ENCODE data around the gene UBE3B.

UBE3B gene

GRCh38 chr12:109449845-109450532, 27.4 kb upstream of the UBE3B start:
- TF ChIP-seq CTCF (IDR thresholded peaks at IDR 0.05; ENCODE audit: low read length): peak; percentile 18; the same call in 1 of the 2 replicates
- TF ChIP-seq EZH2 (IDR thresholded peaks at IDR 0.05; ENCODE audit: borderline replicate concordance, low read length): no peak
- Histone ChIP-seq H3F3A (ENCODE audit: insufficient read depth, low read length) (no peaks in the 10 kb centered on the region), H3K36me3 (ENCODE audit: insufficient read depth, low read length) (peaks cover 11% of the 10 kb centered on the region), H4K20me1 (ENCODE audit: insufficient read depth, low read length) (no peaks in the 10 kb centered on the region), H3K9me3 (ENCODE audit: low read length) (no peaks in the 10 kb centered on the region), H3K9me2 (ENCODE audit: low read depth, low read length) (no peaks in the 10 kb centered on the region), H3K27me3 (ENCODE audit: insufficient read depth, low read length) (no peaks in the 10 kb centered on the region), H3K27ac (ENCODE audit: low read depth, low read length, poor library complexity, severe bottlenecking) (no peak overlapping the region), H2AFZ (ENCODE audit: low read length) (no peak overlapping the region), H3K79me2 (ENCODE audit: insufficient read depth, low read length) (no peaks in the 10 kb centered on the region), H3K4me3 (ENCODE audit: low read depth, low read length, poor library complexity, severe bottlenecking) (no peak overlapping the region), H3K9ac (ENCODE audit: low read length) (no peak overlapping the region), H3K4me1 (ENCODE audit: insufficient read depth, low read length, severe bottlenecking) (no peaks in the 10 kb centered on the region), H3K4me2 (ENCODE audit: low read length) (no peak overlapping the region)

DNA sequence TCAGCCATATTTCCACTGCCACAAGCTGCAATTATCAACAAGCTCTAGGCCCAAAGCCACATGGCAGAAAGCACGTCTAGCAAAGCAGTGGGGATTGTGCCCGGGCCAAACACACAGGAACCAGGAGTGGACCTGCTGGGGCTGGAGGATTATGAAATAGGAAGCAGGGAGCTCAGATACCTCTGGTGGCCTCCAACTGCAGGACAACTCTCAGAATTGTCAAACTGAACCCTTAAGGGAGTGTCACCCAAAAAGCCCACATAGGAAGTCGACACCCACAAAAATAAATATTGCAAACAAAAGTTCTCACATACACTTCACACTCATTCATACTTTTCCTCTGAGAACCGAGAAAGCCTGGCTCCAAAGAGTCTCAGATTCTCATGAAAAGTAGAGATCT, 26.5 kb upstream of the UBE3B start:
- Histone ChIP-seq H3K9me3 (ENCODE audit: low read length) (no peaks in the 10 kb centered on the region), H3K4me2 (ENCODE audit: low read length) (no peak overlapping the region), H3K9ac (ENCODE audit: low read length) (no peak overlapping the region), H3K27me3 (ENCODE audit: insufficient read depth, low read length) (no peaks in the 10 kb centered on the region), H3K9me2 (ENCODE audit: low read depth, low read length) (no peaks in the 10 kb centered on the region), H3F3A (ENCODE audit: insufficient read depth, low read length) (no peaks in the 10 kb centered on the region), H3K4me1 (ENCODE audit: insufficient read depth, low read length, severe bottlenecking) (no peaks in the 10 kb centered on the region), H3K79me2 (ENCODE audit: insufficient read depth, low read length) (no peaks in the 10 kb centered on the region), H3K27ac (ENCODE audit: low read depth, low read length, poor library complexity, severe bottlenecking) (no peak overlapping the region), H4K20me1 (ENCODE audit: insufficient read depth, low read length) (no peaks in the 10 kb centered on the region), H2AFZ (ENCODE audit: low read length) (no peak overlapping the region), H3K4me3 (ENCODE audit: low read depth, low read length, poor library complexity, severe bottlenecking) (no peak overlapping the region), H3K36me3 (ENCODE audit: insufficient read depth, low read length) (peaks cover 17% of the 10 kb centered on the region)
- no peak for TF ChIP-seq EZH2 (IDR thresholded peaks at IDR 0.05; ENCODE audit: borderline replicate concordance, low read length)
- no peak for TF ChIP-seq CTCF (IDR thresholded peaks at IDR 0.05; ENCODE audit: low read length)

GRCh38 chr12:109451400-109451799, 26.0 kb upstream of the UBE3B start:
- Histone ChIP-seq H3K9me3 (ENCODE audit: low read length) (no peaks in the 10 kb centered on the region), H3K4me2 (ENCODE audit: low read length) (no peak overlapping the region), H3K4me1 (ENCODE audit: insufficient read depth, low read length, severe bottlenecking) (no peaks in the 10 kb centered on the region), H3F3A (ENCODE audit: insufficient read depth, low read length) (no peaks in the 10 kb centered on the region), H3K27ac (ENCODE audit: low read depth, low read length, poor library complexity, severe bottlenecking) (no peak overlapping the region), H3K79me2 (ENCODE audit: insufficient read depth, low read length) (no peaks in the 10 kb centered on the region), H2AFZ (ENCODE audit: low read length) (no peak overlapping the region), H4K20me1 (ENCODE audit: insufficient read depth, low read length) (no peaks in the 10 kb centered on the region), H3K36me3 (ENCODE audit: insufficient read depth, low read length) (peaks cover 18% of the 10 kb centered on the region), H3K4me3 (ENCODE audit: low read depth, low read length, poor library complexity, severe bottlenecking) (no peak overlapping the region), H3K9me2 (ENCODE audit: low read depth, low read length) (no peaks in the 10 kb centered on the region), H3K27me3 (ENCODE audit: insufficient read depth, low read length) (no peaks in the 10 kb centered on the region), H3K9ac (ENCODE audit: low read length) (no peak overlapping the region)
- TF ChIP-seq CTCF (IDR thresholded peaks at IDR 0.05; ENCODE audit: low read length): no peak
- TF ChIP-seq EZH2 (IDR thresholded peaks at IDR 0.05; ENCODE audit: borderline replicate concordance, low read length): no peak

Data from OCI-LY1 (cell line).